ENCODE results near the gene HOXB2. TPM values are rescaled to one million over a fixed set of nuclear protein-coding genes. Genes with fewer than 3 reads are reported as not detected.
"Not testable (repeated sequence)": the region's sequence is repeated elsewhere in the genome, so short reads cannot be mapped to it uniquely, and the experiment has no call there.

The HOXB2 gene
- total RNA-seq, 1 donor from 2014 or later: 2.9 TPM

GRCh38 chr17:48541577-48542113 lies 3.3 kb downstream of the HOXB2 start:
- ChIA-PET CTCF (interaction anchor here (1.2 kb wide), 1 partner anchor 42 kb away, joined by 4 read pairs; no protein-coding TSS in a partner anchor), POLR2A (interaction anchor here (1.2 to 1.3 kb wide), 2 partner anchors 37 to 646 kb away, joined by 3 to 4 read pairs; partner anchors contain the start of gene SP2)
- Mint-ChIP-seq H3K9me3 (no peaks in the 10 kb centered on the region), H3K27me3 (peaks cover 42% of the 10 kb centered on the region), H3K36me3 (ENCODE audit: low read depth) (peaks cover 5% of the 10 kb centered on the region), H3K27ac (peak overlapping the region; percentile 92), H3K4me1 (peaks cover 33% of the 10 kb centered on the region), H3K4me3 (peak overlapping the region; percentile 87)
- no peak for TF ChIP-seq CTCF (IDR thresholded peaks at IDR 0.05)
- DNase-seq (peak; percentile 44), ATAC-seq (ENCODE audit: low read depth) (peak; percentile 32)
- intact Hi-C loops (cut with micrococcal nuclease): loop anchor here (2.0 to 5.0 kb wide), 2 partner anchors 29 to 1136 kb away; partner anchors contain the start of gene SPOP

DNA sequence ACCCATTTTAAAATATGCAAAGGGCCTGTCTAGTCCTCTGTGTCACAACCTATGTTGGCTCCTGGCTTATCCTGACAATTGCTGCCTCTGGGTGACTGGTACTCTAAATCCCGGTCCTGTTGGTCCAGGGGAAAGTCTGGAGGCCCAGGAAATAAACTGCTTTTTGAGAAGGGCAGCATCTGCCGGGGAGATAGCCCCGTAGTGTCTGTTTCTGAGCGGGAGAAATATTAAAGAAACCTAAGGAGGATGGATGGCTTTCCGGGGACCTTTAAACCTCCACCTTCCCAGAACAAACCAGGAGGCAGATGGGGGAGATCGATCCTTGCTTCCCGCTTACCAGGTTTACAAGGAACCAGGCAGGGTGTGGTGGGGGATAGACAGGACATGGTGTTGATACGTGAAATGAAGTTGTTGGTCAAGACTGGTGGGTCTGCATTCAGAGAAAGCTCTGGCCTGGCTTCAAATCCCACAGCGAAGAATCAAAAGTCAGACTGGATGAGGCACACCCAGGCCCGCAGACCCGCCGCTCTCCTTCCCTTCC lies 3.8 kb downstream of the HOXB2 start:
- ChIA-PET CTCF (interaction anchor here (0.6 to 1.2 kb wide), 2 partner anchors 21 to 43 kb away, joined by 3 to 4 read pairs; no protein-coding TSS in a partner anchor), POLR2A (interaction anchor here (1.2 to 1.3 kb wide), 2 partner anchors 38 to 645 kb away, joined by 3 to 4 read pairs; partner anchors contain the start of gene SP2)
- Mint-ChIP-seq H3K27ac (peak overlapping the region; percentile 92), H3K4me1 (peaks cover 31% of the 10 kb centered on the region), H3K36me3 (ENCODE audit: low read depth) (peaks cover 5% of the 10 kb centered on the region), H3K9me3 (no peaks in the 10 kb centered on the region), H3K27me3 (peaks cover 37% of the 10 kb centered on the region), H3K4me3 (peak overlapping the region; percentile 87)
- no peak for TF ChIP-seq CTCF (IDR thresholded peaks at IDR 0.05)
- no peak for DNase-seq
- intact Hi-C loops (cut with micrococcal nuclease): loop anchor here (2.0 to 5.0 kb wide), 2 partner anchors 28 to 1136 kb away; partner anchors contain the start of gene SPOP
- ATAC-seq (ENCODE audit: low read depth): no peak

DNA sequence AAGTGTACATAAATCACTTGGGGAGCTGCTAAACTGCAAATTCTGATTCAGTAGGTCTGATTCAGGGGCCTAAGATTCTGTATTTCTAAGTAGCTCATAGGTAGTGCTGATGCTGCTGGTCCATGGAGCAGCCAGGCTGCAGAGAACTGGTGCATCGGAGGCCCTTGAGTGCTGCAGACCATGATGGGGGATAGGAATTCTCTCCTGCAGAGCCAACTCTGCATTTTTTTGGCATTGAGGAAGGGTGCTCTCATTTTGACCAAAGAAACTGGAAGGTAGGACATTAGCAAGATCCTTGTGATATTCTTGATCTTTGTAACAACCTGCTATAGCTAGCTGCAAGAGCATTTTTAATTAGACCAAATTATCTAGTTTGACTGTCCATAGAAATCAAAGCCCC lies 4.7 kb downstream of the HOXB2 start:
- POLR2A ChIA-PET: no interaction called here
- Mint-ChIP-seq H3K36me3 (ENCODE audit: low read depth) (peaks cover 5% of the 10 kb centered on the region), H3K4me1 (peaks cover 31% of the 10 kb centered on the region), H3K9me3 (no peaks in the 10 kb centered on the region), H3K4me3 (no peak overlapping the region), H3K27me3 (peaks cover 31% of the 10 kb centered on the region), H3K27ac (no peak overlapping the region)
- intact Hi-C loops (cut with micrococcal nuclease): loop anchor here (2.0 to 5.0 kb wide), 2 partner anchors 27 to 1137 kb away; partner anchors contain the start of gene SPOP
- ATAC-seq (ENCODE audit: low read depth): no peak
- no peak for TF ChIP-seq CTCF (IDR thresholded peaks at IDR 0.05)
- no peak for DNase-seq
- CTCF ChIA-PET: no interaction called here

DNA sequence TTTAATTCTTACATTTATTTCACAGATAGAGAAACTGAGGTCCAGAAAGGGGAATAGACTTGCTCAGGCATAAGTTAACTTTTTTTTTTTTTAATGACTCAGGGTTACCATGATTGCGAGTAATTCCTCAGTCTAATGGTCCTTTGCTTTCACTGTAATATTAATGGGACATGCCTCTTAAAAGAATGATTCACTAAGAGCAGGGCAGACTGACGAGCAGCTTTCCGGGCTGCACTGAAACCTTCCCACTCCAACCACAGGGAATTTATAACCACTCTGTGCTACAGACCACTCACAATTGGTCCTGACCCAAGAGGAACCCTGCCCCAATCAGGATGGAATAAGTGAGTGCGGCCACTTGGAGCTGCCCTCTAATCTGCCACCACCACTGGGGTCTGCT lies 5.7 kb downstream of the HOXB2 start:
- DNase-seq: no peak
- intact Hi-C loops (cut with micrococcal nuclease): no loop called here
- no peak overlapping the region for H3K4me3 Mint-ChIP-seq
- H3K9me3 Mint-ChIP-seq: no peaks in the 10 kb centered on the region
- CTCF ChIA-PET: no interaction called here
- H3K36me3 Mint-ChIP-seq (ENCODE audit: low read depth): peaks cover 5% of the 10 kb centered on the region
- H3K27ac Mint-ChIP-seq: no peak overlapping the region
- H3K27me3 Mint-ChIP-seq: peaks cover 27% of the 10 kb centered on the region
- POLR2A ChIA-PET: no interaction called here
- peaks cover 27% of the 10 kb centered on the region for H3K4me1 Mint-ChIP-seq
- no peak for ATAC-seq (ENCODE audit: low read depth)
- TF ChIP-seq CTCF (IDR thresholded peaks at IDR 0.05): no peak

- no peak overlapping the region for H3K4me3 Mint-ChIP-seq
- H3K36me3 Mint-ChIP-seq (ENCODE audit: low read depth): peaks cover 5% of the 10 kb centered on the region
- ATAC-seq (ENCODE audit: low read depth) (no peak), DNase-seq (no peak)
- no peak for TF ChIP-seq CTCF (IDR thresholded peaks at IDR 0.05)
- POLR2A ChIA-PET: no interaction called here
- peaks cover 14% of the 10 kb centered on the region for H3K4me1 Mint-ChIP-seq
- H3K27me3 Mint-ChIP-seq: peaks cover 20% of the 10 kb centered on the region
- no peaks in the 10 kb centered on the region for H3K9me3 Mint-ChIP-seq
- CTCF ChIA-PET: no interaction called here
- no peak overlapping the region for H3K27ac Mint-ChIP-seq
- intact Hi-C loops (cut with micrococcal nuclease): no loop called here
Measured at GRCh38 chr17:48537316-48537715, 7.6 kb downstream of the HOXB2 start.

DNA sequence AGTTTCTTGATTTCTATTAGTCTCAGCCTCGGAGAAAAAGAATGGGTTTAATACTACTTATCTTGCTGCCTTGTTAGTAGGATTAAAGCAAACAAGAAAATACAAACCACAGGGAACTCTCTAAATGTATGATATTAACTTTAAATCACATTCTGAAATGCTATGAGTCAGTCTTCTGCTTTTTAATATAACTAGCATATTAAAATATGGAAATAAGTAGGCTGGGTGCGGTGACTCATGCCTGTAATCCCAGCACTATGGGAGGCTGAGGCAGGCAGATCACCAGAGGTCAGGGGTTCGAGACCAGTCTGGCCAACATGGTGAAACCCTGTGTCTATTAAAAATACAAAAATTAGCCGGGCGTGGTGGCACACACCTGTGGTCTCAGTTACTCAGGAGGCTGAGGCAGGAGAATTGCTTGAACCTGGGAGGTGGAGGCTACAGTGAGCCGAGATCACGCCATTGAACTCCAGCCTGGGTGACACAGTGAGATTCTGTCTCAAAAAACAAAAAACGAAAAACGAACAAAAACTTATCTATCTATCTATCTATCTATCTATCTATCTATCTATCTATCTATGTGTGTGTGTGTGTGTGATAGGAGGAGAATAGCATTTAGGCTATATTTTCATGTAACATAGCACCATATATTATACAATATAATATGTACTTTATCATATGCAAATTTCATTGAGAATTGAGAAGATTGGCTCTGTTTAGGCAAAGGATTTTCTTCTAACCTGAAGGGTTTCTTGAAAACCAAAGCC lies 8.9 kb downstream of the HOXB2 start:
- H3K27ac Mint-ChIP-seq; H3K4me3 Mint-ChIP-seq; H3K9me3 Mint-ChIP-seq; DNase-seq; intact Hi-C loops (cut with micrococcal nuclease); CTCF ChIA-PET; ATAC-seq (ENCODE audit: low read depth); H3K4me1 Mint-ChIP-seq; POLR2A ChIA-PET; H3K36me3 Mint-ChIP-seq (ENCODE audit: low read depth): not testable (repeated sequence)
- H3K27me3 Mint-ChIP-seq: peaks cover 15% of the 10 kb centered on the region

Data from activated B cell treated with CpG ODN at 0.5 μM for 24 hours (primary cell).